ENCODE results near the gene SET.

- TF ChIP-seq ZNF384 (IDR thresholded peaks at IDR 0.05) (no peak), FOXM1 (IDR thresholded peaks at IDR 0.05; ENCODE audit: borderline replicate concordance) (no peak), HDGF (IDR thresholded peaks at IDR 0.05; ENCODE audit: borderline replicate concordance) (no peak)
- TF ChIP-seq, protein P1, sequence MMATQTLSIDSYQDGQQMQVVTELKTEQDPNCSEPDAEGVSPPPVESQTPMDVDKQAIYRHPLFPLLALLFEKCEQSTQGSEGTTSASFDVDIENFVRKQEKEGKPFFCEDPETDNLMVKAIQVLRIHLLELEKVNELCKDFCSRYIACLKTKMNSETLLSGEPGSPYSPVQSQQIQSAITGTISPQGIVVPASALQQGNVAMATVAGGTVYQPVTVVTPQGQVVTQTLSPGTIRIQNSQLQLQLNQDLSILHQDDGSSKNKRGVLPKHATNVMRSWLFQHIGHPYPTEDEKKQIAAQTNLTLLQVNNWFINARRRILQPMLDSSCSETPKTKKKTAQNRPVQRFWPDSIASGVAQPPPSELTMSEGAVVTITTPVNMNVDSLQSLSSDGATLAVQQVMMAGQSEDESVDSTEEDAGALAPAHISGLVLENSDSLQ (IDR thresholded peaks at IDR 0.05): no peak
Measured at GRCh38 chr9:128651798-128652197, 37.2 kb upstream of the SET start.

Measured in HEK293T (cell line).